ENCODE measurements around the gene DNAH10. TPM values are rescaled to one million over a fixed set of nuclear protein-coding genes. Genes with fewer than 3 reads are reported as not detected.

DNAH10 gene
- total and polyA plus RNA-seq, 2 of the 4 experiments (the other 2 are of a cell fraction), result 0.18 to 0.22 TPM

GRCh38 chr12:123836292-123836691 lies 74.2 kb downstream of the DNAH10 start:
- Histone ChIP-seq H3K27ac (ENCODE audit: insufficient read depth, low read length) (no peak overlapping the region), H2BK15ac (ENCODE audit: low read depth, low read length) (no peak overlapping the region), H4K91ac (ENCODE audit: insufficient read depth, low read depth, low read length) (no peak overlapping the region), H3K14ac (replicated peaks; ENCODE audit: low read depth, low read length) (no peak overlapping the region), H4K8ac (ENCODE audit: low read depth in 2 of 2, low read length in 2 of 2) (no peak overlapping the region), H3K4me2 (ENCODE audit: low read depth, low read length) (no peak overlapping the region), H3K9me1 (ENCODE audit: insufficient read depth, low read length) (no peaks in the 10 kb centered on the region), H2AK5ac (ENCODE audit: low read depth, low read length) (no peak overlapping the region), H4K20me1 (ENCODE audit: insufficient read depth, low read length) (no peaks in the 10 kb centered on the region), H2AFZ (replicated peaks; ENCODE audit: low read length, poor library complexity) (no peak overlapping the region), H3K9me3 (ENCODE audit: control insufficient read depth, insufficient read depth, low read length) (peaks cover 6% of the 10 kb centered on the region), H2BK5ac (ENCODE audit: low read depth, low read length, poor library complexity, severe bottlenecking) (no peak overlapping the region), H3K36me3 (ENCODE audit: control insufficient read depth, insufficient read depth, low read length) (no peaks in the 10 kb centered on the region), H4K5ac (ENCODE audit: low read depth, low read length) (no peak overlapping the region), H3K18ac (ENCODE audit: low read depth, low read length) (no peak overlapping the region), H2BK20ac (ENCODE audit: low read depth, low read length) (no peak overlapping the region), H3K23ac (ENCODE audit: low read depth, low read length) (no peak overlapping the region), H3K4ac (ENCODE audit: low read depth, low read length) (no peak overlapping the region), H3K56ac (ENCODE audit: extremely low read depth, insufficient read depth, low read length) (no peak overlapping the region), H3K79me1 (ENCODE audit: low read depth in 1 of 2, low read length in 2 of 2) (no peaks in the 10 kb centered on the region), H3K9ac (ENCODE audit: low read depth, low read length) (no peak overlapping the region), H2AK9ac (replicated peaks; ENCODE audit: low read depth, low read length, poor library complexity) (no peak overlapping the region), H3K4me3 (ENCODE audit: insufficient read depth, low read depth, low read length) (no peak overlapping the region), H2BK120ac (ENCODE audit: low read depth, low read length) (no peak overlapping the region), H3K4me1 (ENCODE audit: control insufficient read depth, insufficient read depth, low read length) (no peaks in the 10 kb centered on the region), H3K27me3 (ENCODE audit: control insufficient read depth, insufficient read depth, low read length) (peaks cover 12% of the 10 kb centered on the region)
- TF ChIP-seq RAD21 (IDR thresholded peaks at IDR 0.05; ENCODE audit: low read length) (no peak), MAZ (IDR thresholded peaks at IDR 0.05; ENCODE audit: borderline replicate concordance, low read depth, low read length) (no peak), USF2 (IDR thresholded peaks at IDR 0.05; ENCODE audit: low read depth, low read length) (no peak), RCOR1 (IDR thresholded peaks at IDR 0.05; ENCODE audit: insufficient replicate concordance, low read length) (no peak), ELK1 (IDR thresholded peaks at IDR 0.05; ENCODE audit: borderline replicate concordance, low read depth, low read length) (no peak), SMC3 (IDR thresholded peaks at IDR 0.05; ENCODE audit: low read depth, low read length) (no peak), MAFK (IDR thresholded peaks at IDR 0.05; ENCODE audit: low read depth, low read length) (no peak), MXI1 (IDR thresholded peaks at IDR 0.05; ENCODE audit: borderline replicate concordance, low read depth, low read length) (no peak), NFE2L2 (IDR thresholded peaks at IDR 0.05; ENCODE audit: low read depth, low read length) (no peak), CEBPB (IDR thresholded peaks at IDR 0.05; ENCODE audit: low read depth, low read length) (no peak), POLR2A (IDR thresholded peaks at IDR 0.05; ENCODE audit: low read depth, low read length) (no peak), BHLHE40 (IDR thresholded peaks at IDR 0.05; ENCODE audit: low read depth, low read length) (no peak), RFX5 (IDR thresholded peaks at IDR 0.05; ENCODE audit: low read depth, low read length) (no peak)
- dilution Hi-C loops (cut with HindIII; ENCODE audit: low sequenced_read_pairs, unreplicated experiment), result no loop called here
- no peak for ATAC-seq (ENCODE audit: low read depth)
- no TSS peak for BruUV-seq (replicated peaks)
- WGBS, 2 experiments (ENCODE audit: extremely low coverage in 2 of 2, insufficient read length in 1 of 2), result no CpG with 5 or more reads among the region's 2 CpGs
- DNase-seq, result no peak
- POLR2A ChIA-PET (ENCODE audit: unreplicated experiment), result no interaction called here
- CTCF ChIA-PET, result no interaction called here
- in situ Hi-C loops (cut with MboI; ENCODE audit: low sequenced_read_pairs), result no loop called here
- intact Hi-C loops (cut with micrococcal nuclease), result no loop called here
